Liver (tissue), 3 donors: ENCODE measurements around the gene FCN3.

Experiments
- CTCF ChIP-seq: fragments of 150-350 bp; IDR thresholded peaks from 2 replicates; pipeline ENCODE4 v1.5.1; 2017; ENCODE audit warnings: improper control_type of control experiment, low read depth, low read length; ENCODE audit not compliant: missing input control
- EGR1 ChIP-seq, 2 donors: IDR thresholded peaks; 2 replicates each; pipeline ENCODE4 v1.6.1; 2016 to 2018; ENCODE audit warnings: antibody characterized with exemption in 2 of 2, low read depth in 2 of 2
- JUND ChIP-seq, 2 donors: IDR thresholded peaks; 2 replicates each; pipeline ENCODE4 v1.6.1; 2016; ENCODE audit warnings: antibody characterized with exemption in 2 of 2
- YY1 ChIP-seq: IDR thresholded peaks from 2 replicates; pipeline ENCODE4 v1.6.1; 2016; ENCODE audit warnings: antibody characterized with exemption, mild to moderate bottlenecking
- donor health status: healthy.
- donor health status: healthy.

GRCh38 chr1:27379564-27380122 lies 5.0 kb upstream of the FCN3 start:
- no peak for TF ChIP-seq EGR1 (IDR thresholded peaks at IDR 0.05; ENCODE audit: low read depth in 2 of 2)
- TF ChIP-seq CTCF = no peak
- TF ChIP-seq JUND (IDR thresholded peaks at IDR 0.05) = no peak
- TF ChIP-seq YY1 = no peak
